Peyer's patch (tissue), 4 donors: Measurements from ENCODE around the gene ERICH6.

Experiments used
- CTCF ChIP-seq, 6 experiments: fragments of 450-650 bp in 4 of 6; fragments of 200-600 bp in 2 of 6; sonication (generic) in 1 of 6; IDR thresholded peaks; one replicate each; pipeline ENCODE4 v1.5.1; 2017 to 2019; ENCODE audit warnings: antibody characterized with exemption in 6 of 6, mild to moderate bottlenecking in 3 of 6, moderate library complexity in 1 of 6
- POLR2A ChIP-seq, 2 donors: fragments of 450-650 bp; IDR thresholded peaks; one replicate each; pipeline ENCODE4 v1.5.1; 2017; ENCODE audit warnings: antibody characterized with exemption in 2 of 2, mild to moderate bottlenecking in 2 of 2, moderate library complexity in 2 of 2

DNA sequence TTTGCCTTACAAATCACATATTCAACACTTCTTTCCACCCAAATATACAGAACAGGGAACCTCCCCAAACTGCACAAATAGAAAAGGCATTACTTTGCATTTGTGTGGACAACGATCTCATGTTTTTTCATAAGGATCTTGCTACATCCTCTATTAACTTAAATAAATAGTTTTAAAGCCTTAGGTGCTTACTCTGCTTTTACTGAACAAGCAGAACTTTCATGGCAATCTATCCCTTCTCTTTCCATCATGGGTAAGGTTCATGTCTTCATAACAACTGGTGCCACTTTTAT is 41.1 kb upstream of the ERICH6 start:
- TF ChIP-seq CTCF (IDR thresholded peaks at IDR 0.05) (no peak), POLR2A (IDR thresholded peaks at IDR 0.05) (no peak)
